ENCODE results near the gene EMILIN3. TPM values are rescaled to one million over a fixed set of nuclear protein-coding genes. Genes with fewer than 3 reads are reported as not detected.

EMILIN3 gene
- total and polyA plus RNA-seq, 12 donors: 0.20 to 6.4 (median 2.8) TPM

Other genes starting within 250 kb of the EMILIN3 start
- gene PLCG1, start 229.3 kb downstream of the EMILIN3 start, total RNA-seq: 10 to 100 TPM; 36.6 to 63.6 (median 47.9) TPM
- 10 to 100 TPM; 38.8 to 81.7 TPM for gene PLCG1, start 229.3 kb downstream of the EMILIN3 start, polyA plus RNA-seq
- 10 to 100 TPM; 26.2 to 51.8 (median 31.0) TPM for gene ZHX3, start 49.1 kb downstream of the EMILIN3 start, total RNA-seq
- gene ZHX3, start 49.1 kb downstream of the EMILIN3 start, polyA plus RNA-seq: 10 to 100 TPM in 1 of 2 donors, 1 to 10 TPM in 1; 6.5 to 20.6 TPM
- 10 to 100 TPM; 12.5 to 26.5 (median 18.2) TPM for gene LPIN3, start 26.0 kb downstream of the EMILIN3 start, total RNA-seq
- 10 to 100 TPM; 11.1 to 45.5 TPM for gene LPIN3, start 26.0 kb downstream of the EMILIN3 start, polyA plus RNA-seq

Data from heart right ventricle (tissue), 12 donors.